Measurements from ENCODE around the gene ADCY5.

Gene ADCY5

DNA sequence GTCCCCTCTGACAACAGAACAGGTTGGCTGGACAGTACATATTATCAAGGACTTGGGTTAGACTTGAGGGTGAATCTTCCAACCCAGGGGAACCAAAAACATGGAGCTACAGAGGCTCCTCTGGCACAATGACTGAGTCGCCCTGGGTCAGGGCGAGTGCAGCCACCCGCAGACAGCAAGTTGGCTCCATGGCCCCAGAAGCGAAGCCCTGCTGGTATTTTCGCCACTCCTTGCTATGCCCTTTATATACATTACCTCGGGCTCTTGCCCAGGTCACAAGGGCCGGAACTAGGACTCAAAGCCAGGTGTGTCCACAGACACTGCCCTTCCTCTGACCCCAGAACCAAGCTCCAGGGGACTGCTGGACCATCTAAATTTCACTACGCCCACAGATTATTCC lies 64.6 kb downstream of the ADCY5 start:
- no peak for DNase-seq

DNA sequence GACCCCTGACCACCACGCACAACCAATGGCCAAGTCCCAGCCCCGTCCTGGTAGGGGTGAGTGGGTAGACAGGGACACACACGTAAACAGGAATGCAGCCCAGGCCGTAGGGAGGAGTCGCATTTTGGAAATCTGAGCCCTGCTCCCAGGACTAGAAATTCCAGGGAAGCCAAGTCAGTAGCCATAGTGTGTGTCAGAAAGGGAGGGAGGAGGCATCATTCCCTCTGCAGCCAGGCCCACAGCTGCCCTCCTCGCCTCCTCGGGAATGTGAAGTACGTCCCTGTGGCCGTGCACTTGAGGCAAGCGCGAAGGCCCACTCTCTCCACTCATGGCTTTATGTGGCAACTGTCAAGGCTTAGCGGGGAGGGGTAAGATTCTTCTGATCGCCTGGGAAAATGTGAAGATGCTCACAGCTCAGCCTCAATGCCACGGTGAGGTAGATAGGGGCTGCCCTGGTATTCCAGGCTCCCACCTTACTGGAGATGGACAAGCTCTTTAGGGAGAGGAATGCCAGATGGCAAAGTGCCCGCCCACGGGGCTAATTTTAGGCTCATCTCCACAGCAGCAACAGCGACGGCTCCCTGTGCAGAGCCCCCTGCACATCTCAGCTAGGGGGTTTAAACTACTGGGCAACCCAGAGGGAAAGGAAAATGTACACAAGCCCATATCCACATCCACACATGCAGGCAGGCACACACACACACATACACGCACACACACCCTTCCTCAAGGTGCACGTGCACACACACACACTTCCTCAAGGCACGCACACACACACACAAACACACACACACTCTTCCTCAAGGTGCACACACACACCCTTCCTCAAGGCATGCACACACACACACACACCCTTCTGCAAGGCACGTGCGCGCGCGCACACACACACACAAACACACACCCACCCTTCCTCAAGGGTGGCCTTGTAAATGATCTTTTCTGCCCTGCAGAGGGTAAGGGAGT lies 65.5 kb downstream of the ADCY5 start:
- DNase-seq: no peak

DNA sequence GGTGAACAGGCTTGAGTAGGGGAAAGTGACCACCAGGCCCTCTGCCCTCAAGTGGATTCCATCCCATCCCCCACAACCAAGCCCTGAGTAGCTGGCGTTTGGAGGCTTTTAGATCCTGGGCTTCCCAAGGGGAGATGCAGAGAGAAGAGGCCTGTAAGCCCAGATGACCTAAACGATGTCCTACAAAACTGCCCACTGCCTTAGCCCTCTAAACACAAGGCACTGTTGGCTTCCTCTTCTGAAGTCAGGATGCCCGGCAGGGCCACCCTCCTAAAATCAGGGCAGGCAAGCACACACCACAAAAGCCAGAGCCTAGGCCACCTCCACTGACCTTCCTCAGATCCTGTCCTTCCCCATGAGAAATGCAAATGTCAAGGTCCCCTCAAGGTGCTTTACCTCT lies 68.6 kb downstream of the ADCY5 start:
- DNase-seq: no peak

DNA sequence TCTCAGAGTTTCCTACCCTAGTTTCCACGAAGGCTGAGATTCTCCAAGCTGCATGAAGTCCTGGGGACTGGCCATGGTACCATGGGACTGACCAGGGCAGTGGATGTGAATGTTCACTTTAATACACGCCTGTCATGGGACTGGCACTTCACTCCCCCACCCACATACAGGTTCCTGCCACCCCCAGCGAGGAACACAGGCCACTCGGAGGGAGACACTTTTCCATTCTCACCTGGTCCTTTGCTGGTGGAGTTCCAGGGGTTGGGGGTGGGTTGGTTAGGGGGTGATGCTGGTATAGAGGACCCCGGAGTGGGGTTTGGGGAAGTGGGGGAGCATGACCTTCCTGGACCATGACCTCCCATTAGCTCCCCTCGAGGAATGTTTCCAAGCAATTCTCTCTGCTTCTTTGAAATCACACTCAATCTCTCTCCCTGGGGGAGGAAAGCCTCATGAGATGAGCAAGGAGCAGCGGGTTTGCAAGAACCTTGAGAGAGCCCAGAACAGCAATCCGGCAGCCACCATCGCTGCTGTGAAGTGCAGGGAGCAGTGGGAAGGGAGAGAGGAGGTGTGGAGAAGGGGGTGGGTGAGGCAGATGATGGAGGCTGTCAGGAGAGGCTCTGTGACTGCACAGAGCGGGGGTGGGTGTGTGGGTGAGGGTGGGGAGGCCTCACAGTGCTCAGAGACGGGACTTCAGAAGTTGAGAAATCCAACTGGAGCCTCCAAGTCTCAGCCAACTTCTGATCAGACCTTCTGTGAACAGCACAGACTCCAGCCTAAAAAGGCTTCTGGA lies 69.7 kb downstream of the ADCY5 start:
- DNase-seq: no peak

DNA sequence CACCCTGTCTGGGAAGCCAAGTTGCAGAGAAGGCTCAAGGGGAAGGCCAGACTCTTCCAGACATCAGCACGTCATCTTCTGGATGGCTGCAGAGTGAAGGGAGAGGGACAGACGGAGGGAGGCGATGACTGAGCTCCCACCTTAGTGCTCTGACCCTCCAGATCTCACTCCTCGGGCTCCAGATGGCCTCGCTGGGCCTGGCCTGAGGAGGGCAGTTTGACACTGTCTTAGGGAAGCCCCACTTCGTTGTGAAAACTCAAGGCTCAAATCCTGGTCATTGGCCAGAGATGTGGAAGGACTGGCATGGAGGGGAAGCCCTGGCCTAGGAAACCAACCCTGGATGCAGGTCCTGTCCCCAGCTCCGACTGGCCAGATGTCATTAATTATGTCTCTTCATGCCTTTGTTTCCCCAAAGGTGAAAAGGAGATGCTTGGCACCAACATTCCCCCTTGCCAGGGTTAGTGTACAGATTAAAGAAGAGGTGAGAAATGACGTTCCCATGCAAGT lies 70.4 kb downstream of the ADCY5 start:
- DNase-seq: no peak

DNA sequence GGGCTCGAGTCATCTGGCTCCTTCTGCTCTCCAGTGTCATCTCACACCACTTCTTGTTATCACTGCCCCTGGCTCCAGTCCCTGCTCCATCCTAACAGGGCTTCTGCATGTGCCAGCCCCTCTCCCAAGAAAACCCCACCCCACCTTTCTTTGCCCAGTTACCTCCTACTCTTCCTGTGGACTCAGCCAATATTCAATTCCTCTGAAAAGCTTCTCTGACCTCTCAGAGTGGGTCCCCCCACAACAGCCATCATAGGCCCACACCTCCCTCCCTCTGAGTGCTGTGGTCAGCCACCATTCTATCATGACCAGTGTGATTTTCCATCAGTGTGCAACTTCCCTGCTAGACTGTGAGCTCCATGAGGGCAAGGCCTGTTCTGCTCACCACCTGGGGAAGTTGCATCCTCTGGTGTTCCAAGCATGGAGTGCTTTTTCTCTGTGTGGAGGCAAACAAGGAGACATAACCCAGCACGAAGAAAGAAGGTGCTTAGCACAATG lies 71.6 kb downstream of the ADCY5 start:
- DNase-seq: no peak

DNA sequence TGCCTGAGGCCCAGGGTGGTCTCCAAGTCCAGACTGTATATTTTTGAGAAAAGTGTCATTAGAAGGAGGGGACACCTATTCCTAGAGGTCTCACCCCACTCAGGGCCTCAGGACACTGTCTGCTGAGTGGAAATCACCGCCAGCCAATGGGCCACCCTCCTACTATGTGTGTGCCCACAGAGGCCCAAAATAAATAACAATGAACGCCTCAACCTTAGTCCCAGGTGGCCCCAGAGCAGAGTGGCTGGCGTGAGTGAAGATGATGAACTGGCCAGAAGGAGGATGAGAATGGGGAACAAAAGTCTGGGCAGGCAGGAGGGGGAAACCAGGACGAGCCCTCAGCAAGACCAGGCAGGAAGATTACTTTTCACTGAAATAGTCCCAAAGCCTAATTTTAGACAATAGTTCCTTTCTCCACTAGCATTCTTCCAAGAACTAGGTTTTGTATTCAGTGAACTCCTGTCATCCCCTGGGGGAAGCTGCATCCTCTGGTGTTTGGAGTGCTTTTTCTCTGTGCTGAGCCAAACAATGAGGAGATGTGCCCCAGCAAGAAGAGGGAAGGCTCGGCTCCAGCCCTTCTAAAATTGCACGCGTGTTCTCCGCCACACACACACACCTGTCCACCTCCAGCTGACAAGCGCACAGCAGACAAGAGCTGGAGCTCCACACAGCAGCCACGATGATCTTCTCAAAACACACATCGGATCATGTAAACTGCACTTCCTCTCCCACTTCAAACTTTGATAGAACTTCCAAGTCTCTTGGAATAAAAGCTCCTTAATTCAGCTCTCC lies 72.2 kb downstream of the ADCY5 start:
- DNase-seq: no peak

DNA sequence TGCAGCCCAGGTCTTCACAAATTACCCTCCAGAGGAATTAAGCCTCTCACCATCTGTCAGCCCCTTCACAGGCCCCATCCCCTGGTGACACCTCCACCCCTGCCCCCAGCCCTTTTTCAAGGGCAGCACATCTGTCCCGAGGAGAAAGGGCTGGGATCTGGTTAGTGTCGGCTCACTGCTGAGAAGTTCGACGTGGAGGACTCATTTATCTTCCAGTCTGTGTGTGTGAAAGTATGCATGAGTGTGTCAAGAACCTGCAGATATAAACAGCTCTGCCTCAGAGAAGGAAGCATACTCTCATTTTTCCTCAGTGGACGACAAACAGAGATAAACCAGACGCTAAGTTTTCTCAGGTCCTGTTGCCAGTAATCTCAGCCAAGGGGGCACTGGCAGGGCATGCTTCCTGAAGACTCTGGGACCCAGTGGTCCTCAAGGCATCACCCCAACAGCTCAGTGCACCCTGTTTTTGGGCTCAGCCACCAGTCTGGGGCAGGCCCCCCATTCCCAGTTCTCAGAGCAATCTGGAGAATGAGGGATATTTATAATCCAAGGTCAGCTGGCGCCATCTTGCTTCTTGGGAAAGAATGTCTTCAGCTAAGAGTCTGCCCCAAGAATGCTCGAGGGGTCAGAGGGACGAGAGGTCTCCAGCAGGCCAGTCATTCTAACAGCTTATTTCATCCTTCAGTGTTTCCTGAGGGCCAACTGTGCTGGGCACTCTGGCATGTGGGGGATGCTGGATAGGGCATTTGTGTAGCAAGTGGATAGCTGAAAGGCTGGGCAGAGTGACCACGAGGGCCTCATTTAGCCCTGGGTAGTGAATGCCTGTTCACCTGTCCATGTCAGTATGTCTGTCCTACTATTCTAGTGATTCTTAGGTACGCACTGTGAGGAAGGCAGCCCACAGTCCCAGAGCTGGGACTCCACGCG lies 73.6 kb downstream of the ADCY5 start:
- no peak for DNase-seq

DNA sequence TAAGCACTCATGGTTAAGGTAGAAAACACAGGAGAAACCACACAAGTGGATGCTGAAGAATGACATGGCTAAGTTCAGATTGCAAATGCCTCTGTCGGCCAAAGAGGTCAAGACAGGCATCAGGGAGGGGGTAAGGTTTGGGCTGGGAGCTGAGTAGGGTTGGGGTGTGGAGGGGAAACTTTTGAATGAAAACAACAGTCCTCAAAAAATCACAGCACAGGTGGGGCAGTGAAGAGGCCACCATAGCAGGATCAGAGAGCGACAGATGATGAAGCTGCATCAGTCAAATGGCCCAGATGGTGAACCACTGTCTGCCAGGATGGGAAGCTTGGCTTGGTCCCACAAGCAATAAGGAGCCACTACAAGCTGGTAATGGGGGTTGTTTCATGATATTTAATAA lies 74.9 kb downstream of the ADCY5 start:
- DNase-seq: no peak

DNA sequence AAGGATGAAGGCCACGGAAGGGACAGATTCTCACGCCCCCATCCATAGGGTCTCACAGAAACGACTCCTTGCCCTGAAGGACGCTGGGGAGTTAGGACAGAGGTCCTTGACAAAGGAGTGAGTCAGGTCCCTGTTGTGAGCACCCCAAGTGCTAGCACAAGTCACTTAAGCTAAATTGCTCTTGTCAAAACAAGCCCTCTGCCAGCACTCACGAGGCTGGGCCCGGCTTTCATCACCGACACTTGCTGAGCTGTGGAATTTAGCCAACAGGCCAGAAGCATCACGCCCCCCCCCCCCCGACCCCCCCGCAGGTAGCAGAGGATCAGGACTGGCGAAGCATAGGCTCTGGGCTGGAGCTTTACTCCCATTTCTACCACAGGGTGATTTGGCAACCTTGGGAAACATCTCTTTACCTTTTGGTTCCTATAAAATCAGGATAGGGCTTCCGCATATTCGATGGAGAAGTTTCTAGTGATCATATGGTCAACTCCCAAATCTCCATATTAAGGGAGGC lies 75.4 kb downstream of the ADCY5 start:
- DNase-seq: no peak

DNA sequence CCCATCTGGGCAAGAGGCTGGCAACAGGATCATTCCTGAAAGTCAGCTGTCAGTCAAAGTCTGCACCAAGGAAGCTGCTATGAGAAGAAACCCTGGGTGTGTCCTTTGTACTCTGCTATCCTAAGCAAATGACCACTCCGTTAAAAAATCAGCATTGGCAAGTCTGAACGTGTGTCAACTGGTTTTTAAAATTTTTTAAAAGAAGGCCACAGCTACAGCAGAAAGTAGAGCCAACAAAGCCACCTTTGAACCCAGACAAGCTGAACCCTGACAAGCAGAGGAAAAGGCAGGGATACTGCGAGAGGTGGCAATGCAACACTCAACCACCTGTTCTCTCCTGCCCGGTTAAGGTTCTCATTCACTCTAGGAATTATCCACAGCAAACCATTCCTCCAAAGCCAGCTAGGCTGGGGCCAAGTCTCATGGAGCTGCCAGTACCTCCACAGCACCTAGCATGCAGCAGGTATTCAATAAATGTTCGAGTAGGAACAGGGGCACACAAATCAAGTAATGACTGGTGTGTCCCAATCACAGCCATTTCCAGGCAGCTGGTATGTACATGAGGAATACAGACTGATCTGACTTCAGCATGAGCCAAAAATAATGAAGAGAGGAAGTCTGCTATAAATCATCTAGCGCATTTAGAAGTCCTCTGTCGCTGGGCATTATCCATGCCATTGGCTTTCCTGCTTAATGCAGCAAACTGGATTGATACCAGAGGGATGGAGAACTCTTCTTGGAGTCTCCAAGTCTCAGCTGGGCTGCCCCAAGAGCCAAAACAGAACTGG lies 76.0 kb downstream of the ADCY5 start:
- no peak for DNase-seq

DNA sequence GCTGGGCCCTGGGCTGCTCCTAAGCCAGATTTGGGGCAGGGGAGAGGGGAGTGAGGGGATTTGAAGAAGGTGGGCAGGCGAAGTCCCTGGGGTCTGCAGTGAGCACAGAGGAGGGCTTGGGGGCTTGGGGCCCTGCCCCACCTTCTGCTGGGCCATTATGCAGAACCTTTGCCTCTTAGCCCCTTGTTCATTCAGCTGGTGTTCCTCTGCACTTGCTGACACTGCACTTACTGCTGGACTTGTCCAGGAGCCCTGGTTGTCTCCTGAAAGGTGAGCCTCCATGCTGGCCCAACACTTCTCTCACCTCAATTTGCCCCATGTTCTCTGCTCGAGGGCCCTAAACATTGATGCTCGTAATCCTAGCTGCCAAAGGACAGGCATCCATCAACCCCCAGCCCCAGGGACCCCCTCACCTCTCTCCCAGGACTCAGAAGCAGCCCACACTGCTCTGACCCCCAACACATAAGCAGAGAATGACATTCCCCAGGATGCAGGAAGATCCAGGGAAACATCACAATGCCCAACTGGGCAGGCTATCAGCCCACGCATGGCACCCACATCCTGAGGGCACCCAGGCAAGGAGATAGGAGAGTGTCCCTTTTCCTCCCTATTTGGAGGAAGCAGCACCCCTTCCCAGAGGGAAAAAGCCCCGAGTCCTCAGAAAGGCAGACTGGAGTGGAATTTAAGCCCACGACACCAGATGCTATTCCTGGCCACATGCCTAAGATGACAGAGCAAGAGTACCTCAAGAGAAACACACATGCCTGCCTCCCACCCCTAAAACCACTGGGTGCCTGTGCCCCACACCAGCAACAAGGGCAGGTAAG lies 76.8 kb downstream of the ADCY5 start:
- DNase-seq: no peak

DNA sequence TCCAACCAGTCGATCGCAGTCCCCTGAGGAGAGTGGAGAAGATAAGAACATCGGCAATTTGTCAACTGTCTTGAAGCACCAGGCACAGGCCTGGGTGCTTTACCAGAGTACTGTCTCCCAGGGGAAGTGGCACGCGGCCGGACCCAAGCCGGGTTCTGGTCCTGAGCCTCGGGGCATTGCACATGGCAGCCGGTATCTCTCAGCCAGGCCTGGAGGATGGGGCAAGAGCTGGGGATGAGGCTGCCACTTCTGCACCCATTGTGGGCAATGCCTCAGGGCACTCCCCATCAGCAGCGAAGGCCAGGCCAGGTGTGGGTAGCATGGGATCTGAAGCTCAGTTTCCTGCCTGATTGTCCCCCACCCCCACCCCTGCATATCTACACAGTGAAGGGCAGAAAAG lies 77.5 kb downstream of the ADCY5 start:
- no peak for DNase-seq

DNA sequence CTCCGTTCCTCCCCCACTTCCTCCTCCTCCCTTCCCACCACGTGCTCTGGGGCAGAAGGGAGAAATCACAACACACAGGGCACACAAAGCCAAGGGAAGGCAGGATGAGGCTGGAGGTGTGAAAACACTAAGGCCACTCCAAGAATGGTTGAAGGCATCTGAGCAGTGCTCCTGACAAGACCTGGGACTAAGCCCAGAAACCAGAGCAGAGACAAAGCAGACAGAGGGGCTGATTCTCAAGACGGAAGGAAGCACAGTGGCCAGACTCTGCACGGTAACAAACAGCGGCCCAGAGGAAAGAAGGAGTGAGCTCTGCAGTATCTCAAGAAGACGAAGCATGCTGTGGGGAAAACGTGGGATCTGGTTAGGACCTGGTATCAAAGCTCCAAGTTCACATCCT lies 78.1 kb downstream of the ADCY5 start:
- no peak for DNase-seq

DNA sequence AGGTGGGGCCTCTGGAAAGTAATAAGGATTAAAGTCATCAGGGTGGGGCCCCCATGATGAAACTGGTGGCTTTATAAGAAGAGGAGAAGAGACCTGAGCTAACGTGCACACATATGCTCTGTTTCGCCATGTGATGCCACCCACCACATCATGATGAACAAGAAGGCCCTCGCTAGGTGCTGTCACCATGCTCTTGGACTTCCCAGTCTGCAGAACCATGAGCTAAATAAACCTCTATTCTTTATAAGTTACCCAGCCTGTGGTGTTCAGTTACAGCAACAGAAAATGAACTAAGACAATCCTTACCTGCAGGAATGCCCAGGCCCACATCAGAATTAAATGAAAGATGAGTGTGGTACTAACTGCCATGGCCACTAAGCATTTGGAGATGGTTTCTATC lies 79.8 kb downstream of the ADCY5 start:
- DNase-seq: no peak

DNA sequence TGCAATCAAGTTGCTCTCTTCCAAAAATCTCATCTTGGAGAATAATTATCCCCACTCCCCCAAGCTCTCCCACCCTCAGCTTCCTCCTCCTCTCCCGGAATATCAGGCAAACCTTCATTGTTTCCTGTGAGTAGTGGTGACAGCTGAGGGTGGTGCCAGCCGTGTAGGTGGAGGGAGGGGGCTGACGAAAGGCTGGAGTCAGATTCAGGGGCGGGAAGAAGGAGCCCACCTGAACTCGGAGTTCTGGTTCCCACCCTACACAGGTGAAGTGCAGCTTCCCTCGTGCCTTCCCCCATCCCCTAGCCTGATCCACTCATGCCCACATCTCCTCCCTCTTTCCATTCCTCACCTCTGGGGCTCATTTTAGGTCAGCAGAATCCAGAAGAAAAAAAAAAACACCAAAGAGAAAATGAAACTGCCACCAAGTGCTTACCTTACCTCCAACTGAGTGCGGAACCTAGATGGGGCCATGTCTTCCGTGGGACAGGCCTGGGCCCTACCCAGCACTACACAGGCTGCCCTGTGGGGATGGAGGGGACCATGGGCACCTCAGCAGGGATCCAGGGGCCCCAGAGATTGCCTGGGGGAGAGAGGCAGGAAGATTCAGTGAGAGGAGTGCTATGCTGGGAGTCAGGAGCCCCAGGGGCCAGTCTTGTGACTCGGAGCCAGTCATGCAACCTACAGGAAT lies 81.3 kb downstream of the ADCY5 start:
- DNase-seq: no peak

DNA sequence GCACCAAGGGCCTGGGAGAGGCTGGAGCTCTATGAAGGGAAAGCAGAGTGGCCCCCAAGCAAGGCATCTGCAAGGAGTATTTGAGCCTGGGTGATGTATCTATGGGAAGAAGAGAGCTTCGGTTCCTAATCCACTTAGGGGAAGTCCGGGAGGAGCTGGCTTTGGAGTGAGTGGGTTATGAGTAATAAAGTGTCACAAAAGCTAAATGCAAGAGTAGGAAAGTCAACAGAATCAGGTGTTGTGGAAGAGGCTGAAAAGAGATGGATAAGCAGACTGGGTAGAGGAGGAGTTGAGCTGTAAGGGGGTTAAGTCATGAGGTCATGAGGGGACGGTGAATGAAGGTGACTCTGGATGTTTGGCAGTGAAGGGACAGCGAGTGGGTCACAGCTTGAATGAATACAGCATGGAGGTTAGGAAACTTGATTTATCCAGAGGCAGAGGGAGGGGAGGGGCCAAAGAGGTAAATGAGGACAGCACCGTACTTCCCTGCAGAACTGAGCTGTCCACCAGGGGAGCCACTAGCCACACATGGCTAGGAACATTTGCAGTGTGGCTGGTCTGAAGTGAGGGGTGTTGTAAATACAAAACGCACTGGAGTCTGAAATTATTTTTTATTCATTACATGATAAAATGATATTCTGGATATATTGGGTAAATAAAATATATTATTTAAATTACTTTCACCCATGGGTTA lies 83.3 kb downstream of the ADCY5 start:
- no peak for DNase-seq

DNA sequence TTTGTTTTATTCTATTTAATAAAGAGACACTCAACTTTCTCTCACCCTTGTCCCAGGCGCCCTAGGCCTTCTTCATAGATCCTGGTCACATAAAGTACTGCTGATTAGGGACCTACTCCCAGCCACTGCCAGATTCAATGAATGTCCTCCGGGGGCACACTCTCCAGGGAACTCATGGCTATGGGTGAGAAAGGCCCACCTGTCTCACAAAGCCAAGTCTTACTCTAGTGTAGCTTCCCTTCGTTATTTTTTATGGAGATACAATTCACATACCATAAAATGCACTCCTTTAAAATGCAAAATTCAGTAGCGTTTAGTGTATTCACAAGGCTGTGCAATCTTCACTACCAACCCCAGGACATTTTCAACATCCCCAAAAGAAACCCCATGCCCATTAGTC lies 87.8 kb downstream of the ADCY5 start:
- DNase-seq: no peak
